ENCODE results near the gene NAPEPLD.
"Not testable (repeated sequence)": the region's sequence is repeated elsewhere in the genome, so short reads cannot be mapped to it uniquely, and the experiment has no call there.

Gene NAPEPLD

GRCh38 chr7:103143868-103144267 lies 5.0 kb downstream of the NAPEPLD start:
- no peak for DNase-seq

- DNase-seq = no peak
These were observed 6.4 kb downstream of the NAPEPLD start for GRCh38 chr7:103142494-103142893.

- DNase-seq = no peak
These were observed 7.0 kb downstream of the NAPEPLD start for GRCh38 chr7:103141753-103142404.

- no peak for DNase-seq
These were observed 8.2 kb downstream of the NAPEPLD start for GRCh38 chr7:103140685-103141084.

- DNase-seq = no peak
These were observed 8.8 kb downstream of the NAPEPLD start for GRCh38 chr7:103140061-103140460.

- no peak for DNase-seq
These were observed 13.9 kb downstream of the NAPEPLD start for GRCh38 chr7:103134836-103135554.

- no peak for DNase-seq
These were observed 15.8 kb downstream of the NAPEPLD start for GRCh38 chr7:103132995-103133688.

GRCh38 chr7:103130901-103131624 lies 17.8 kb downstream of the NAPEPLD start:
- no peak for DNase-seq

- no peak for DNase-seq
These were observed 19.0 kb downstream of the NAPEPLD start for GRCh38 chr7:103129702-103130549.

- no peak for DNase-seq
These were observed 21.9 kb downstream of the NAPEPLD start for GRCh38 chr7:103127006-103127405.

GRCh38 chr7:103124429-103124979 lies 24.4 kb downstream of the NAPEPLD start:
- no peak for DNase-seq

GRCh38 chr7:103123529-103123928 lies 25.4 kb downstream of the NAPEPLD start:
- DNase-seq = no peak

- DNase-seq = no peak
These were observed 27.3 kb downstream of the NAPEPLD start for GRCh38 chr7:103121641-103122040.

- no peak for DNase-seq
These were observed 28.5 kb downstream of the NAPEPLD start for GRCh38 chr7:103120362-103120761.

GRCh38 chr7:103119791-103120291 lies 29.1 kb downstream of the NAPEPLD start:
- DNase-seq = no peak

- no peak for DNase-seq
These were observed 31.4 kb downstream of the NAPEPLD start for GRCh38 chr7:103117465-103117864.

GRCh38 chr7:103116991-103117390 lies 31.9 kb downstream of the NAPEPLD start:
- no peak for DNase-seq

- DNase-seq = no peak
These were observed 32.4 kb downstream of the NAPEPLD start for GRCh38 chr7:103116511-103116910.

- DNase-seq = no peak
These were observed 33.1 kb downstream of the NAPEPLD start for GRCh38 chr7:103115771-103116170.

GRCh38 chr7:103114576-103115008 lies 34.3 kb downstream of the NAPEPLD start:
- no peak for DNase-seq

GRCh38 chr7:103113164-103113563 lies 35.7 kb downstream of the NAPEPLD start:
- no peak for DNase-seq

- not testable (repeated sequence) for DNase-seq
These were observed 42.2 kb downstream of the NAPEPLD start for GRCh38 chr7:103106703-103107070.

All from DMS 273 treated with DMSO at 0.1 percent for 48 hours (cell line).